Measurements from ENCODE around the gene CEP76. TPM values are rescaled to one million over a fixed set of nuclear protein-coding genes. Genes with fewer than 3 reads are reported as not detected.

CEP76 gene
- total RNA-seq, 1 experiment from 2014 or later: 13.5 TPM

GRCh38 chr18:12747530-12748315 lies 45.2 kb upstream of the CEP76 start:
- no TSS peak for BruUV-seq (replicated peaks)
- H2AFZ ChIP-seq (ENCODE audit: low read depth, low read length, poor library complexity, severe bottlenecking): no peak overlapping the region
- intact Hi-C loops (cut with micrococcal nuclease): no loop called here
- no peak overlapping the region for H3K4me3 ChIP-seq (replicated peaks in 1 of 2; ENCODE audit: low read depth in 1 of 2, low read length in 2 of 2)
- H3K79me2 ChIP-seq (ENCODE audit: insufficient read depth, low read length): no peaks in the 10 kb centered on the region
- H3K27me3 ChIP-seq (ENCODE audit: insufficient read depth, low read length): no peaks in the 10 kb centered on the region
- no peaks in the 10 kb centered on the region for H3K36me3 ChIP-seq (ENCODE audit: control insufficient read depth in 1 of 2, insufficient read depth in 2 of 2, low read length in 2 of 2)
- DNase-seq (ENCODE audit: low read depth, low spot score) (no peak), ATAC-seq (no peak)
- no peak overlapping the region for H3K27ac ChIP-seq (ENCODE audit: low read depth, low read length)
- ChIA-PET RAD21 (ENCODE audit: low non-redundant PET in 1 of 2, low total read pairs in 2 of 2, uncharacterized antibody in 2 of 2, unreplicated experiment in 2 of 2) (no interaction called here), CTCF (interaction anchor here (1.4 kb wide), 1 partner anchor 187 kb away, joined by 4 read pairs; no protein-coding TSS in a partner anchor), POLR2A (no interaction called here)
- H4K20me1 ChIP-seq (ENCODE audit: insufficient read depth): no peaks in the 10 kb centered on the region
- no peak for TF ChIP-seq CBX3 (IDR thresholded peaks at IDR 0.05; ENCODE audit: low read depth)
- TF ChIP-seq ZNF274 (IDR thresholded peaks at IDR 0.05; ENCODE audit: low read depth, low read length): no peak
- TF ChIP-seq ZBTB33 (IDR thresholded peaks at IDR 0.05; ENCODE audit: extremely low read depth, insufficient replicate concordance, low read length): no peak
- TF ChIP-seq MAX (IDR thresholded peaks at IDR 0.05): no peak
- TF ChIP-seq EGR1 (IDR thresholded peaks at IDR 0.05; ENCODE audit: low read depth): no peak
- no peak for TF ChIP-seq ZFX (IDR thresholded peaks at IDR 0.05)
- no peaks in the 10 kb centered on the region for H3K4me1 ChIP-seq (ENCODE audit: control insufficient read depth in 1 of 2, insufficient read depth in 2 of 2, low read length in 2 of 2)
- H3K9ac ChIP-seq (ENCODE audit: low read length): no peak overlapping the region
- no peaks in the 10 kb centered on the region for H3K9me3 ChIP-seq (ENCODE audit: control insufficient read depth in 1 of 2, insufficient read depth in 1 of 2, low read depth in 1 of 2, low read length in 2 of 2)
- no peaks in the 10 kb centered on the region for H3K9me2 ChIP-seq (ENCODE audit: insufficient read depth)
- no peak overlapping the region for H3K4me2 ChIP-seq (ENCODE audit: low read length)
